GM12878 (cell line): Measurements from ENCODE around the gene MTERF1. TPM values are rescaled to one million over a fixed set of nuclear protein-coding genes. Genes with fewer than 3 reads are reported as not detected.

Experiments
- ATAC-seq: fragments of 200-7000 bp; cut with Tn5 transposase; 3 replicates; pipeline ENCODE4 v1.9.1; 2020; ENCODE audit warnings: mild to moderate bottlenecking, moderate library complexity
- BruUV-seq: library from RNA; stranded (reverse); fragments of 400-500 nt; replicated peaks from 2 replicates; lab custom pipeline; 2021; lab: Mats Ljungman, UMichigan
- CTCF ChIA-PET: fragments of 300-600 bp; sonication (Branson Sonifier 250); formaldehyde crosslinking; extraction: SDS; loops from one replicate; lab custom pipeline; 2021; ENCODE audit warnings: inconsistent platforms; lab: Yijun Ruan, JAX
- POLR2A ChIA-PET: fragments of 350-600 bp; formaldehyde crosslinking; extraction: SDS; loops from one replicate; lab custom pipeline; 2021; ENCODE audit warnings: inconsistent platforms; lab: Charles Lee
- RAD21 ChIA-PET: fragments of 300-600 bp; sonication (Branson Sonifier 250); formaldehyde crosslinking; loops from one replicate; lab custom pipeline; 2023; ENCODE audit warnings: antibody characterized with exemption; ENCODE audit not compliant: unreplicated experiment; lab: Charles Lee
- SMC1A ChIA-PET: fragments of 300-600 bp; sonication (Branson Sonifier 250); formaldehyde crosslinking; loops from one replicate; lab custom pipeline; 2023; ENCODE audit not compliant: unreplicated experiment, uncharacterized antibody; lab: Charles Lee
- DNase-seq: peaks from one replicate; pipeline ENCODE4 v3.0.0-alpha.2; 2011; ENCODE audit warnings: low read depth, low spot score
- FAIRE-seq: peaks from 3 replicates; lab custom pipeline; 2011; peaks lifted over from hg19 to GRCh38; lab: Jason Lieb, UNC
- H2AFZ ChIP-seq: 2 replicates; pipeline ENCODE4 v1.6.0; 2011; ENCODE audit warnings: low read depth, low read length, control low read depth; ENCODE audit not compliant: control insufficient read depth
- H3K27ac ChIP-seq: 2 replicates; pipeline ENCODE4 v1.5.1; 2011; ENCODE audit warnings: control low read depth; ENCODE audit not compliant: control insufficient read depth, insufficient read depth
- H3K27me3 ChIP-seq, 2 experiments: replicated peaks in 1 of 2; 2 replicates each; pipeline versions ENCODE4 v1.6.0 to v1.6.1; 2011; ENCODE audit warnings: low read length in 1 of 2; ENCODE audit not compliant: control insufficient read depth in 2 of 2, insufficient read depth in 2 of 2
- H3K36me3 ChIP-seq, 2 experiments: 2 replicates each; pipeline ENCODE4 v1.5.1; 2011; ENCODE audit warnings: low read length in 1 of 2; ENCODE audit not compliant: control insufficient read depth in 2 of 2, insufficient read depth in 2 of 2
- H3K4me1 ChIP-seq: 2 replicates; pipeline ENCODE4 v1.6.1; 2011; ENCODE audit warnings: mild to moderate bottlenecking, low read length, moderate library complexity, mixed read lengths; ENCODE audit not compliant: control insufficient read depth, insufficient read depth
- H3K4me2 ChIP-seq: 2 replicates; pipeline ENCODE4 v1.6.0; 2011; ENCODE audit warnings: control low read depth; ENCODE audit not compliant: control insufficient read depth, insufficient read depth
- H3K4me3 ChIP-seq: fragments of 200-600 bp; sonication (generic); 2 replicates; pipeline ENCODE4 v1.5.1; 2016
- H3K79me2 ChIP-seq: 2 replicates; pipeline ENCODE4 v1.6.0; 2011; ENCODE audit warnings: low read length; ENCODE audit not compliant: control insufficient read depth, insufficient read depth
- H3K9ac ChIP-seq: 2 replicates; pipeline ENCODE4 v1.8.0; 2011; ENCODE audit warnings: low read length, control low read depth, mixed read lengths; ENCODE audit not compliant: control insufficient read depth, insufficient read depth
- H3K9me3 ChIP-seq: replicated peaks from 3 replicates; pipeline ENCODE4 v1.5.1; 2011; ENCODE audit warnings: mild to moderate bottlenecking, low read length; ENCODE audit not compliant: control insufficient read depth, insufficient read depth
- H4K20me1 ChIP-seq: 2 replicates; pipeline ENCODE4 v1.6.0; 2011; ENCODE audit not compliant: control insufficient read depth, insufficient read depth
- BCL3 ChIP-seq: IDR thresholded peaks from 2 replicates; pipeline ENCODE4 v1.6.1; 2011; ENCODE audit warnings: borderline replicate concordance, low read depth, mild to moderate bottlenecking, moderate library complexity, low read length; ENCODE audit not compliant: insufficient read depth, poor library complexity, severe bottlenecking
- EED ChIP-seq: sonication (generic); IDR thresholded peaks from 2 replicates; pipeline ENCODE4 v1.6.1; 2016; ENCODE audit warnings: antibody characterized with exemption, low read depth
- JUNB ChIP-seq: IDR thresholded peaks from 2 replicates; pipeline ENCODE4 v1.6.1; 2016; ENCODE audit warnings: antibody characterized with exemption, mild to moderate bottlenecking
- MEF2B ChIP-seq: fragments of 450-650 bp; IDR thresholded peaks from 2 replicates; pipeline ENCODE4 v1.6.1; 2018; ENCODE audit warnings: mild to moderate bottlenecking, moderate library complexity; ENCODE audit not compliant: partially characterized antibody, poor library complexity, severe bottlenecking
- MTA2 ChIP-seq: fragments of 450-650 bp; IDR thresholded peaks from 2 replicates; pipeline ENCODE4 v1.6.1; 2016; ENCODE audit warnings: low read depth, mild to moderate bottlenecking, moderate library complexity
- NFYB ChIP-seq: IDR thresholded peaks from 2 replicates; pipeline ENCODE4 v1.6.1; 2011; ENCODE audit warnings: low read depth, mild to moderate bottlenecking, low read length, improper control_type of control experiment, moderate library complexity; ENCODE audit not compliant: insufficient read depth
- POLR2AphosphoS2 ChIP-seq: IDR thresholded peaks from 2 replicates; pipeline ENCODE4 v1.6.1; 2011; ENCODE audit warnings: low read depth, mild to moderate bottlenecking, low read length, improper control_type of control experiment, moderate library complexity
- SIN3A ChIP-seq: IDR thresholded peaks from 2 replicates; pipeline ENCODE4 v1.6.1; 2012; ENCODE audit warnings: low read depth, low read length, improper control_type of control experiment
- ZNF384 ChIP-seq: IDR thresholded peaks from 2 replicates; pipeline ENCODE4 v1.6.1; 2012; ENCODE audit warnings: low read depth, mild to moderate bottlenecking, low read length, improper control_type of control experiment, borderline replicate concordance
- ZNF622 ChIP-seq: fragments of 450-650 bp; IDR thresholded peaks from 2 replicates; pipeline ENCODE4 v1.6.1; 2017; ENCODE audit warnings: mild to moderate bottlenecking, inconsistent platforms
- WGBS: methylation state at CpG from one replicate; pipeline ENCODE4 v1.1.6; 2016; ENCODE audit warnings: low lambda C conversion rate; ENCODE audit not compliant: insufficient replicate concordance, insufficient coverage; ENCODE audit errors: missing lambda C conversion rate; 5-methylcytosine and 5-hydroxymethylcytosine counted together
- in situ Hi-C: fragments of 300-500 bp; cut with MboI; formaldehyde crosslinking; loops from 9 replicates; pipeline ENCODE4 v1.14.3; 2018; ENCODE audit warnings: mixed read lengths
- intact Hi-C: fragments of 100-400 bp; cut with micrococcal nuclease; formaldehyde crosslinking; loops from one replicate; pipeline ENCODE4 v1.14.2; 2022; ENCODE audit not compliant: unreplicated experiment
- polyA plus RNA-seq, 11 experiments: library from polyadenylated mRNA; depleted of rRNA in 4 of 11; unstranded in 6 of 11; stranded (reverse) in 5 of 11; fragments of >200 nt; fragmentation: Nextera tagmentation in 4 of 11; fragmentation: Illumina TruSeq in 1 of 11; extraction: Ambion mirVana in 4 of 11; extraction: Trizol in 1 of 11; gene quantifications; 1 replicate in 1 of 11; 2 replicates in 10 of 11; pipeline versions ENCODE4 v1.2.1 to v1.2.3, GENCODE V29; 2011 to 2016; ENCODE audit warnings: inconsistent platforms in 2 of 11, missing spikeins in 2 of 11, low read depth in 1 of 11
- total RNA-seq, 4 experiments: library from RNA; depleted of rRNA in 3 of 4; stranded (reverse); fragments of >200 nt in 3 of 4; fragmentation: Illumina TruSeq in 1 of 4; extraction: Trizol in 1 of 4; gene quantifications; 2 replicates each; pipeline versions ENCODE4 v1.2.1 to v1.2.3, GENCODE V29; 2013 to 2021
- TF ChIP-seq, protein P1 (sequence below): IDR thresholded peaks from 2 replicates; pipeline ENCODE4 v1.6.1; 2011; ENCODE audit warnings: borderline replicate concordance, low read depth, mild to moderate bottlenecking, moderate library complexity, mixed read lengths, low read length; ENCODE audit not compliant: insufficient read depth; ENCODE audit errors: extremely low read length
- TF ChIP-seq, protein P2 (sequence below): fragments of 450-650 bp; IDR thresholded peaks from 2 replicates; pipeline ENCODE4 v1.6.1; 2016; ENCODE audit warnings: mild to moderate bottlenecking, moderate library complexity, borderline replicate concordance
- TF ChIP-seq, protein P3 (sequence below): fragments of 150-350 bp; IDR thresholded peaks from 2 replicates; pipeline ENCODE4 v1.6.1; 2014; ENCODE audit warnings: mild to moderate bottlenecking, low read depth, low read length

Gene MTERF1
- total and polyA plus RNA-seq, 10 of the 15 experiments (the other 5 are each of a cell fraction or from before 2014, with no cell fraction given) = 14.7 to 38.7 (median 28.0) TPM

GRCh38 chr7:91876391-91877133 is 3.9 kb downstream of the MTERF1 start (continued):
- TF ChIP-seq, protein P1, sequence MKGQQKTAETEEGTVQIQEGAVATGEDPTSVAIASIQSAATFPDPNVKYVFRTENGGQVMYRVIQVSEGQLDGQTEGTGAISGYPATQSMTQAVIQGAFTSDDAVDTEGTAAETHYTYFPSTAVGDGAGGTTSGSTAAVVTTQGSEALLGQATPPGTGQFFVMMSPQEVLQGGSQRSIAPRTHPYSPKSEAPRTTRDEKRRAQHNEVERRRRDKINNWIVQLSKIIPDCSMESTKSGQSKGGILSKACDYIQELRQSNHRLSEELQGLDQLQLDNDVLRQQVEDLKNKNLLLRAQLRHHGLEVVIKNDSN = no peak
- TF ChIP-seq SIN3A = no peak
- TF ChIP-seq NFYB = no peak
- no peak for TF ChIP-seq MTA2

GRCh38 chr7:91875851-91876250 is 4.7 kb downstream of the MTERF1 start:
- ChIA-PET POLR2A (no interaction called here), CTCF (interaction anchor here (1.1 kb wide), 1 partner anchor 46 kb away, joined by 4 read pairs; no protein-coding TSS in a partner anchor)
- FAIRE-seq = no peak
- TF ChIP-seq MEF2B (no peak), POLR2AphosphoS2 (no peak), ZNF622 (no peak), JUNB (no peak), EED (no peak), ZNF384 (no peak), BCL3 (no peak)
- TF ChIP-seq, protein P2, sequence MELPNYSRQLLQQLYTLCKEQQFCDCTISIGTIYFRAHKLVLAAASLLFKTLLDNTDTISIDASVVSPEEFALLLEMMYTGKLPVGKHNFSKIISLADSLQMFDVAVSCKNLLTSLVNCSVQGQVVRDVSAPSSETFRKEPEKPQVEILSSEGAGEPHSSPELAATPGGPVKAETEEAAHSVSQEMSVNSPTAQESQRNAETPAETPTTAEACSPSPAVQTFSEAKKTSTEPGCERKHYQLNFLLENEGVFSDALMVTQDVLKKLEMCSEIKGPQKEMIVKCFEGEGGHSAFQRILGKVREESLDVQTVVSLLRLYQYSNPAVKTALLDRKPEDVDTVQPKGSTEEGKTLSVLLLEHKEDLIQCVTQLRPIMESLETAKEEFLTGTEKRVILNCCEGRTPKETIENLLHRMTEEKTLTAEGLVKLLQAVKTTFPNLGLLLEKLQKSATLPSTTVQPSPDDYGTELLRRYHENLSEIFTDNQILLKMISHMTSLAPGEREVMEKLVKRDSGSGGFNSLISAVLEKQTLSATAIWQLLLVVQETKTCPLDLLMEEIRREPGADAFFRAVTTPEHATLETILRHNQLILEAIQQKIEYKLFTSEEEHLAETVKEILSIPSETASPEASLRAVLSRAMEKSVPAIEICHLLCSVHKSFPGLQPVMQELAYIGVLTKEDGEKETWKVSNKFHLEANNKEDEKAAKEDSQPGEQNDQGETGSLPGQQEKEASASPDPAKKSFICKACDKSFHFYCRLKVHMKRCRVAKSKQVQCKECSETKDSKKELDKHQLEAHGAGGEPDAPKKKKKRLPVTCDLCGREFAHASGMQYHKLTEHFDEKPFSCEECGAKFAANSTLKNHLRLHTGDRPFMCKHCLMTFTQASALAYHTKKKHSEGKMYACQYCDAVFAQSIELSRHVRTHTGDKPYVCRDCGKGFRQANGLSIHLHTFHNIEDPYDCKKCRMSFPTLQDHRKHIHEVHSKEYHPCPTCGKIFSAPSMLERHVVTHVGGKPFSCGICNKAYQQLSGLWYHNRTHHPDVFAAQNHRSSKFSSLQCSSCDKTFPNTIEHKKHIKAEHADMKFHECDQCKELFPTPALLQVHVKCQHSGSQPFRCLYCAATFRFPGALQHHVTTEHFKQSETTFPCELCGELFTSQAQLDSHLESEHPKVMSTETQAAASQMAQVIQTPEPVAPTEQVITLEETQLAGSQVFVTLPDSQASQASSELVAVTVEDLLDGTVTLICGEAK = no peak
- TF ChIP-seq, protein P3, sequence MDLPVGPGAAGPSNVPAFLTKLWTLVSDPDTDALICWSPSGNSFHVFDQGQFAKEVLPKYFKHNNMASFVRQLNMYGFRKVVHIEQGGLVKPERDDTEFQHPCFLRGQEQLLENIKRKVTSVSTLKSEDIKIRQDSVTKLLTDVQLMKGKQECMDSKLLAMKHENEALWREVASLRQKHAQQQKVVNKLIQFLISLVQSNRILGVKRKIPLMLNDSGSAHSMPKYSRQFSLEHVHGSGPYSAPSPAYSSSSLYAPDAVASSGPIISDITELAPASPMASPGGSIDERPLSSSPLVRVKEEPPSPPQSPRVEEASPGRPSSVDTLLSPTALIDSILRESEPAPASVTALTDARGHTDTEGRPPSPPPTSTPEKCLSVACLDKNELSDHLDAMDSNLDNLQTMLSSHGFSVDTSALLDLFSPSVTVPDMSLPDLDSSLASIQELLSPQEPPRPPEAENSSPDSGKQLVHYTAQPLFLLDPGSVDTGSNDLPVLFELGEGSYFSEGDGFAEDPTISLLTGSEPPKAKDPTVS = no peak

More at GRCh38 chr7:91875851-91876250, 4.7 kb downstream of the MTERF1 start:
- peaks cover 22% of the 10 kb centered on the region for H3K79me2 ChIP-seq
- H3K27ac ChIP-seq = no peak overlapping the region
- SMC1A ChIA-PET = interaction anchor here (2.6 kb wide), 1 partner anchor 8 kb away, joined by 10 read pairs; no protein-coding TSS in a partner anchor
- in situ Hi-C loops = no loop called here
- H3K9me3 ChIP-seq = no peaks in the 10 kb centered on the region
- ATAC-seq = no peak
- intact Hi-C loops = loop anchor here (10.0 kb wide), 1 partner anchor 569 kb away; the partner anchor contains the start of gene GATAD1
- WGBS = 84% methylated on average over 3 of the region's 3 CpGs
- H3K9ac ChIP-seq = no peak overlapping the region
- no peak for DNase-seq
- H2AFZ ChIP-seq = no peak overlapping the region
- peaks cover 0 to 11% of the 10 kb centered on the region in 2 experiments; a peak in 1 of 4 replicates for H3K36me3 ChIP-seq
- H3K4me1 ChIP-seq = peaks cover 4% of the 10 kb centered on the region
- H3K4me3 ChIP-seq = no peak overlapping the region
- H4K20me1 ChIP-seq = no peaks in the 10 kb centered on the region
- no peak overlapping the region for H3K4me2 ChIP-seq
- RAD21 ChIA-PET = no interaction called here
- no peaks in the 10 kb centered on the region for H3K27me3 ChIP-seq
- no TSS peak for BruUV-seq
